Measurements from ENCODE around the gene PRSS58.

DNA sequence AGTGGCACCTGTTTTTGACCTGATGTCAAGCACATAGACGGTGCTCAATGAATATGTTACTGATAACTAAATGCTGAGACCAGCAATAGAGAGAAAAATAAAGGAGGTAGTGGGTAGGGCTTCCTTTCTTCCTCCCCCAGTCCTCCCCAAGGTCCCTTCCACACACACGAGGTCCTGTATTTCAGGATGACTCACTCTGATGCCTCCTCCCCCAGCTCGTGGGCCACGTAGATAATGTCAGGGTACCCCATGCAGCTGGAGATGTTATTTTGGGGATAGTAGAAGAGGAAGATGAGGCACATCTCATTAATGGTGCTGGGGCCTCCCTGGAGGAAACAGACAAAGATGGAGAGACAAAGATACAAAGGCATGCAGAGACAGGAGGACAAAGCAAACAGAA lies 17.3 kb downstream of the PRSS58 start:
- TF ChIP-seq CTCF (IDR thresholded peaks at IDR 0.05) = no peak
- TF ChIP-seq POLR2A (IDR thresholded peaks at IDR 0.05) = no peak

Measured in right lobe of liver (tissue), 4 donors.